PC-3 (cell line): Measurements from ENCODE around the gene OR7C2.

Source experiments
- CTCF ChIP-seq: fragments of 300-600 bp; sonication (generic); conservative IDR thresholded peaks from 2 replicates; pipeline ENCODE4 v1.5.1; 2017; ENCODE audit warnings: antibody characterized with exemption, low read depth, mild to moderate bottlenecking, low read length
- EZH2 ChIP-seq: fragments of 300-600 bp; sonication (generic); IDR thresholded peaks from one replicate; pipeline ENCODE4 v1.6.1; 2017; ENCODE audit warnings: antibody characterized with exemption, mild to moderate bottlenecking, low read length; ENCODE audit not compliant: unreplicated experiment
- EZH2phosphoT487 ChIP-seq: fragments of 300-600 bp; sonication (generic); IDR thresholded peaks from 2 replicates; pipeline ENCODE4 v1.6.1; 2018; ENCODE audit warnings: mild to moderate bottlenecking, antibody characterized with exemption, low read length, borderline replicate concordance

GRCh38 chr19:14949876-14950275 is 8.6 kb downstream of the OR7C2 start:
- TF ChIP-seq CTCF = no peak
- TF ChIP-seq EZH2 = no peak
- no peak for TF ChIP-seq EZH2phosphoT487
